Prostate gland (tissue), 2 donors: ENCODE data around the gene CES1.

Experiments used
- POLR2A ChIP-seq: fragments of 450-650 bp; IDR thresholded peaks from one replicate; pipeline ENCODE4 v1.6.1; 2016; ENCODE audit warnings: antibody characterized with exemption, mild to moderate bottlenecking
- POLR2AphosphoS5 ChIP-seq: sonication (generic); formaldehyde crosslinking; IDR thresholded peaks from one replicate; pipeline ENCODE4 v1.6.1; 2017; ENCODE audit warnings: antibody characterized with exemption
- TF ChIP-seq, protein P1 (sequence below), 4 experiments: fragments of 200-600 bp in 2 of 4; fragments of 450-650 bp in 2 of 4; sonication (generic) in 2 of 4; IDR thresholded peaks; 1 replicate in 3 of 4; 2 replicates in 1 of 4; pipeline ENCODE4 v1.5.1; 2016 to 2019; ENCODE audit warnings: antibody characterized with exemption in 4 of 4, mild to moderate bottlenecking in 2 of 4, moderate library complexity in 2 of 4

DNA sequence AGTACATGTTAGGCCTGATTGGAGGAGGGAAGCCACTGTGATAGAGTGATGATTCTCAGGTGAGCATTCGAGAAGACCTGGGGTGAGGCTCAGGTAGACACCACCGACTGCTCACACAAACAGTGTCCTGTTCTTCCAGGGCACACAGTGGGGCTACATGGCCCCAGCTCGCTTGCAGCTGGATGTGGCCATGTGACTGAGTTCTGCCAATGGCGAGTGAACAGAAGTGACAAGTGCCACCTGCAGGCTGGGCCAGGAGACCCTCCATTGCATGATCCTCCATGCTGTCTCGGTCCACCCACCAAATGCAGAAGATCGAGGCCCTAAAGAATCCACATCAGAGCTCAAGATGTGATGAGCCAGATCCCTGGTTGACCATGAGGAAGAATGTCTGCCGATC lies 36.1 kb upstream of the CES1 start:
- TF ChIP-seq, protein P1, sequence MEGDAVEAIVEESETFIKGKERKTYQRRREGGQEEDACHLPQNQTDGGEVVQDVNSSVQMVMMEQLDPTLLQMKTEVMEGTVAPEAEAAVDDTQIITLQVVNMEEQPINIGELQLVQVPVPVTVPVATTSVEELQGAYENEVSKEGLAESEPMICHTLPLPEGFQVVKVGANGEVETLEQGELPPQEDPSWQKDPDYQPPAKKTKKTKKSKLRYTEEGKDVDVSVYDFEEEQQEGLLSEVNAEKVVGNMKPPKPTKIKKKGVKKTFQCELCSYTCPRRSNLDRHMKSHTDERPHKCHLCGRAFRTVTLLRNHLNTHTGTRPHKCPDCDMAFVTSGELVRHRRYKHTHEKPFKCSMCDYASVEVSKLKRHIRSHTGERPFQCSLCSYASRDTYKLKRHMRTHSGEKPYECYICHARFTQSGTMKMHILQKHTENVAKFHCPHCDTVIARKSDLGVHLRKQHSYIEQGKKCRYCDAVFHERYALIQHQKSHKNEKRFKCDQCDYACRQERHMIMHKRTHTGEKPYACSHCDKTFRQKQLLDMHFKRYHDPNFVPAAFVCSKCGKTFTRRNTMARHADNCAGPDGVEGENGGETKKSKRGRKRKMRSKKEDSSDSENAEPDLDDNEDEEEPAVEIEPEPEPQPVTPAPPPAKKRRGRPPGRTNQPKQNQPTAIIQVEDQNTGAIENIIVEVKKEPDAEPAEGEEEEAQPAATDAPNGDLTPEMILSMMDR (IDR thresholded peaks at IDR 0.05) = no peak
- TF ChIP-seq POLR2A (no peak), POLR2AphosphoS5 (no peak)
